ENCODE data around the gene LUZP1. TPM values are rescaled to one million over a fixed set of nuclear protein-coding genes. Genes with fewer than 3 reads are reported as not detected.
"Not testable (repeated sequence)": the region's sequence is repeated elsewhere in the genome, so short reads cannot be mapped to it uniquely, and the experiment has no call there.

Gene LUZP1
- total and polyA plus RNA-seq, 11 donors: 6.1 to 42.3 (median 30.0) TPM

- Histone ChIP-seq H3K4me1 (no peaks in the 10 kb centered on the region), H3K27ac (no peak overlapping the region), H3K27me3 (peaks cover 7 to 52% (median 23%) of the 10 kb centered on the region in 9 donors), H3K4me3 (no peak overlapping the region), H3K36me3 (no peaks in the 10 kb centered on the region), H3K9me3 (no peaks in the 10 kb centered on the region)
- intact Hi-C loops (cut with DNase I): loop anchor here in 4 of 10 donors (10.0 kb wide), 2 partner anchors 54 to 64 kb away; no protein-coding TSS in a partner anchor
- no peak for DNase-seq
- no peak for TF ChIP-seq POLR2A (IDR thresholded peaks at IDR 0.05)
- no peak for TF ChIP-seq CTCF (IDR thresholded peaks at IDR 0.05)
- no peak for ATAC-seq
- 68 to 84% (median 73%) methylated on average over 2 of the region's 2 CpGs for WGBS, 4 donors
Measured at GRCh38 chr1:23210963-23211362, 42.3 kb upstream of the LUZP1 start.

- TF ChIP-seq CTCF (IDR thresholded peaks at IDR 0.05): no peak
- no peak for TF ChIP-seq POLR2A (IDR thresholded peaks at IDR 0.05)
- intact Hi-C loops (cut with DNase I): loop anchor here in 4 of 10 donors (10.0 kb wide), 2 partner anchors 54 to 64 kb away; no protein-coding TSS in a partner anchor
- DNase-seq (no peak), ATAC-seq (no peak)
- no peak overlapping the region for H3K27ac ChIP-seq
- H3K36me3 ChIP-seq: no peaks in the 10 kb centered on the region
- H3K9me3 ChIP-seq: no peaks in the 10 kb centered on the region
- H3K4me1 ChIP-seq: no peaks in the 10 kb centered on the region
- H3K4me3 ChIP-seq: no peak overlapping the region
- H3K27me3 ChIP-seq: peaks cover under 1 to 46% (median 17%) of the 10 kb centered on the region in 9 donors
- 37 to 58% (median 45%) methylated on average over 5 to 6 of the region's 6 CpGs for WGBS, 4 donors
Measured at GRCh38 chr1:23210351-23210785, 41.7 kb upstream of the LUZP1 start.

DNA sequence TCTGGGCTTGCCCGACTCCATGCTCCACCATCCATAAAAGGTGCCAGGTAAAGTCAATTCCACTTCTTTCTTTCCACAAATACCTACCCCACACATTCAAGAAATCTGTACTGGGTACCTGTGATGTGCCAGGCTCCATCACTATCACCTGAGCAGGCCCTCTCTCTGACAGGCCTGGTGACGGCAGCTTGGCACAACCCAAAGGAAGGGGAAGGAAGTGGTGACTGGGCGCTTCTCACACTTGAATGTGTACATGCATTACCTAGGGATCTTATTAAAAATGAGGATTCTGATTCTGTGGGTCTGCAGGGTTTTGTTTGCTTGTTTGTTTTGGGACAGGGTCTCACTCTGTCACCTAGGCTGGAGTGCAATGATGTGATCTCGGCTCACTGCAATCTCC is 41.1 kb upstream of the LUZP1 start:
- no peaks in the 10 kb centered on the region for H3K4me1 ChIP-seq
- no peaks in the 10 kb centered on the region for H3K36me3 ChIP-seq
- TF ChIP-seq POLR2A (IDR thresholded peaks at IDR 0.05) (no peak), CTCF (IDR thresholded peaks at IDR 0.05) (no peak)
- H3K27me3 ChIP-seq: peaks cover 0 to 40% (median 16%) of the 10 kb centered on the region in 9 donors
- no peak for DNase-seq
- no peak overlapping the region for H3K4me3 ChIP-seq
- 73 to 80% (median 76%) methylated on average over 4 of the region's 4 CpGs for WGBS, 4 donors
- no peak for ATAC-seq
- no peak overlapping the region for H3K27ac ChIP-seq
- no peaks in the 10 kb centered on the region for H3K9me3 ChIP-seq
- intact Hi-C loops (cut with DNase I): loop anchor here in 4 of 10 donors (10.0 kb wide), 2 partner anchors 55 to 65 kb away; no protein-coding TSS in a partner anchor

DNA sequence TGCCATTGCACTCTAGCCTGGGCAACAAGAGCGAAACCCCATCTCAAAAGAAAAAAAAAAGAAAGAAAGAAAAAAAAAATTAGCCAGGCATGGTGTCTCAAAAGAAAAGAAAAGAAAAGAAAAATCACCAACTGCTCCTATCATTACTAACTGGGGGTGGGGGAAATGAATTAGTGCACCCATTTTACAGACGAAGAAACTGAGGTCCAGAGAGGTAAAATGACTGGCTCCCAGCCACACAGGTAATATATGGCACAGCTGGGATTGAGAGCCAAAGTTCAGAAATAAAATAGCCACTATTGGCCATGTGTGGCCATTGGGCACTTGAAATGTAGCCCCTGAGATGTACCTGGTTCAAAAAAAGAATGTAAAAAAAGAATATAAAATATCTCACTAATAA is 39.9 kb upstream of the LUZP1 start:
- ATAC-seq: no peak

DNA sequence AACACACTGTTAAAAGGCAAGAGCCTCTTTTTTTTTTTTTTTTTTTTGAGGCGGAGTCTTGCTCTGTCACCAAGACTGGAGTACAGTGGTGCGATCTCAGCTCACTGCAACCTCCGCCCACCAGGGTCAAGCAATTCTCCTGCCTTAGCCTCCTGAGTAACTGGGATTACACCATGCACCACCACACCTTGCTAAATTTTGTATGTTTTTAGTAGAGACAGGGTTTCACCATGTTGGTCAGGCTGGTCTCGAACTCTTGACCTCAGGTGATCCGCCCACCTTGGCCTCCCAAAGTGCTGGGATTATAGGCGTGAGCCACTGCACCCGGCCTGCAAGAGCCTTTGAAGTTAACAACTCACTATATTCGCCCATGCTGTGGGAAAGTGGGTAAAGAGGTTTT is 39.1 kb upstream of the LUZP1 start:
- H3K9me3 ChIP-seq; ATAC-seq; intact Hi-C loops (cut with DNase I); H3K4me1 ChIP-seq; DNase-seq; H3K27ac ChIP-seq; H3K4me3 ChIP-seq; H3K36me3 ChIP-seq: not testable (repeated sequence)
- WGBS, 4 donors: 93 to 96% (median 95%) methylated on average over 8 of the region's 8 CpGs
- H3K27me3 ChIP-seq: peaks cover 0 to 25% (median 13%) of the 10 kb centered on the region in 9 donors

More for the DNA sequence above, 39.9 kb upstream of the LUZP1 start:
- 82 to 94% (median 90%) methylated on average over 2 of the region's 2 CpGs for WGBS, 4 donors
- no peak for DNase-seq
- Histone ChIP-seq H3K4me3 (no peak overlapping the region), H3K9me3 (no peaks in the 10 kb centered on the region), H3K36me3 (no peaks in the 10 kb centered on the region), H3K27ac (no peak overlapping the region), H3K4me1 (no peaks in the 10 kb centered on the region), H3K27me3 (peaks cover 0 to 30% (median 14%) of the 10 kb centered on the region in 9 donors)
- TF ChIP-seq CTCF (IDR thresholded peaks at IDR 0.05): no peak
- TF ChIP-seq POLR2A (IDR thresholded peaks at IDR 0.05): no peak
- intact Hi-C loops (cut with DNase I): no loop called here
